Epithelial cell of proximal tubule (primary cell): ENCODE measurements around the gene APOB. TPM values are rescaled to one million over a fixed set of nuclear protein-coding genes. Genes with fewer than 3 reads are reported as not detected.

Source experiments
- DNase-seq: peaks from one replicate; pipeline ENCODE4 v3.0.0-alpha.2; 2011; ENCODE audit warnings: low read depth
- H3K4me3 ChIP-seq: 2 replicates; pipeline ENCODE4 v1.5.1; 2011; ENCODE audit warnings: low read depth, mild to moderate bottlenecking, low read length
- CTCF ChIP-seq: conservative IDR thresholded peaks from 2 replicates; pipeline ENCODE4 v1.5.1; 2012; ENCODE audit warnings: low read depth, mild to moderate bottlenecking, low read length
- total RNA-seq: library from RNA; depleted of rRNA; stranded (reverse); fragments of >200 nt; gene quantifications from 2 replicates; pipeline ENCODE4 v1.2.3, GENCODE V29; 2015

Gene APOB
- total RNA-seq, 1 donor from 2014 or later, result not detected

GRCh38 chr2:21021430-21021829, 22.4 kb downstream of the APOB start:
- no peak for TF ChIP-seq CTCF
- DNase-seq, result no peak
- no peak overlapping the region for H3K4me3 ChIP-seq

- no peak overlapping the region for H3K4me3 ChIP-seq
- TF ChIP-seq CTCF, result no peak
- no peak for DNase-seq
Observed at GRCh38 chr2:21020668-21021288, 23.1 kb downstream of the APOB start.

GRCh38 chr2:21020031-21020667, 23.7 kb downstream of the APOB start:
- DNase-seq, result no peak
- TF ChIP-seq CTCF, result no peak

GRCh38 chr2:21019678-21020021, 24.2 kb downstream of the APOB start:
- no peak for TF ChIP-seq CTCF
- no peak for DNase-seq
- no peak overlapping the region for H3K4me3 ChIP-seq

More at GRCh38 chr2:21020031-21020667, 23.7 kb downstream of the APOB start:
- no peak overlapping the region for H3K4me3 ChIP-seq

DNA sequence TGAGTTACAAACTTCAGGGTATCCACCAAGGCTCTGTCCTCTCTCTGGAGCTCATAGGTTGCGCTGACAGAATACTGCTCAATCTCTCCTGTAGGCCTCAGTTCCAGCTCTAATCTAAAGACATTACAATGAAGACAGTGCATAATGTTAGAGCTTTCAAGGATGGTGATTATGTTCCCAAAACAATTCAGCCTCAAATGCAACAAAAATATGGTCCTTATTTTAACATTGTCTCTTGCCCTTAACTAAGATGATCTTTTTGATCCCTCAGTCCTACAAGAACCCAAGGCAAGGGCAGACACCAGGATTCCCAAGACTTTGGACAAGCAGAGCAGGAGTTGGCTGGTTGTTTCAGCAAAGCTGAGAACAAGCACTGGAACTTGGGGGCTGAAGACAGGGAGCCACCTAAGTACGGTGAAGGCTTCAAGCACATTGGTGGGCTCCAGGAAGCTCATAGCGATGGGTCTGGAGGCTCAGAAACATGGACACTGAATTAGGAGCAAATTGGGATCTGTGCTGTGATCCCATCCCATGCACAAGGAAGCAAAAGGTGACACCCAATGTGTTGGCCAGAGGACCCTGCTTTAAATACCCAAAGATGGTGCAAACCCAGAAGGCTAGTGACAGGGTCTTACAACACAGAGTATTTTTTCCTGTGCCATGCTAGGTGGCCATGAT, 24.7 kb downstream of the APOB start:
- no peak for DNase-seq
- no peak overlapping the region for H3K4me3 ChIP-seq
- no peak for TF ChIP-seq CTCF

DNA sequence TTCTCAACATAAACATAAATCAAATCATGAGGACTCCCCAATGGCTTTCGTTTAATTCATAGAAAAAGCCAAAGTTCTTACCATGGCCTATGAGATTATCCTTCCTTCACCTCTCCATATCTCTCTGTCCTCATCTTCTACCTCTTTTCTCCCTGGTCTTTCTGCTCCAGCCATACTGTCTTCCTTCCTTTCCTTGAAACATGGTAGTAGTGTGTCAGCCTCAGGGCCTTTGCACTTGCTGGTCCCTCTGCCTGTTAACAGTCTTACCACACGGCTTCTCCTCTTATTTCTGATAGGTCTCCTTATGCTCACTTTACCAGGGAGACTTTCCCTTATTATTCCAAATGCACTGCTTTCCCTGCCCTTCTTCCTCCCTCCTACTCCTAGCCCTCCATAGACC, 25.6 kb downstream of the APOB start:
- no peak overlapping the region for H3K4me3 ChIP-seq
- TF ChIP-seq CTCF, result no peak
- no peak for DNase-seq
